Activated CD4-positive, alpha-beta T cell treated with anti-CD3 and anti-CD28 coated beads, Interleukin-2, Interleukin-6, amounts not matched to agents 100 ng/mL and 50 ng/mL, durations not matched to agents 16 hours and 8 hours (primary cell): ENCODE results near the gene PAK1.

Experiments used
- DNase-seq: peaks from one replicate; pipeline ENCODE4 v3.0.0-alpha.2; 2020

Gene PAK1

DNA sequence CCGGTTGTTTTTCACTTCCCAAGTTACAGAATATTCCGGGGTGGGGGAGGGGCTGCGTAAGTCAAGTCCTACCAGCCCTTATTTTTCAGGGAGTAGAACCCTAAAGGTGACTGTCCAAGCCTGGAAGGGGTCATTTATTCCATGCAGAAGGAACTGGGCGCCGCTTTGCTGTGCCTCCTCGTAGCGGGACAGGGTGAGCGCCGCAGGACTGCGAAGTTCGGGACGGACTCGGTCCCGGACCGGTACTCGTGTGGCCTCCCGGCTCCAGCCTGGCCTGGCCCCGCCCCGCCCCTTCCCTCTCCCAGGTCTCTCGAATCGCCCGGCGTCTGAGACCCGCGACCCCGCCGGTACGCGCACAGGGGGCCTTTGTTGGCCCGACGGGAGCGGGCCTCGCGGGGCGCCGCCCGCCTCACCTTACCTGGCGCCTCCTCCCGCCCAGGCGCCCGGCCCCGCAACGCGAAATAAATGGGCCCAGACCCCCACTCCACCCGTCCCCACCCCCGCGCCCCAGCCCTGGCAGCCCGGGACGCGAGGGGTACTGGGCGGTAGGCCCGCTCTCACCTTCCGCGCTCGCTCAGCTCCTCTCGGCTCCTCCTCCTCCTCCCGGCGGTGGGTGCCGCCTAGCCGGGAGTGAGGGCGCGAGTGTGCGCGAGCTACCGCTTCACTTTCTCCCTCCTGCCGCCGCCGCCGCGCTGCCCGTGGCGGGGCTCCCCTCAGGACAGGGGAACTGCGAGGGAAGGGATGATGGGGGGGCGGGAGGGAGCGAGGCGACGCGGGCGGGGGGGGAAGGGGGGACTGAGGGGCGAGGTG is 698 bp downstream of the PAK1 start:
- DNase-seq: peak; percentile 43

DNA sequence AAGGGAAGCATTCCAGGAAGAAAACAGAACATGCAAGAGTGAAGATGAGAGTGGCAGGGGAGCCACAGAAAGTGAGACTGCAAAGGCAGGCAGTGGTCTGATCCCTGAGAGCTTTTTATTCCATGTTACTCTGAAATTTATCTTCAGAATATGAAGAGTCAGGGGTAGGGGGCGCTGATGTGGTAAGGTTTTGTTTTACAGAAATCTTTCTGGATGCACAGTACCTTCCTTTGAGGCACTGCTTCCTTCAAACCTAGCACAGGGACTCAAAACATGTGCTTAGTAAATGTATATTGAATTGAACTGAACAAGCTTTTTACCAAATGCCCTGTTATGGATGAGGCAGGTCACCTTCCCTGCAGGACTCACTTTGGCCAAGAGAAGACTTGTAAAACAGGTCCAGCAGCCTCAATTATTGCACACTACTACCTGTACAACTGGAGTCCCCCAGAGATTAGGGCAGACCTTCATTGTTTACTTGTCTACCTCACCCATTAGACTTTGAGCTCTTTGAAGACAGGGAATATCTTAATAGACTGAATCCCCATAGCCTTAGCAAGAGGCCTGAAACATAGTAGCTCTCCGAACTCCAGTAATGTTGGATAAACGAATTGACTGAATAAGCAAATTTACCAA is 2.2 kb downstream of the PAK1 start:
- peak; percentile 19 for DNase-seq

DNA sequence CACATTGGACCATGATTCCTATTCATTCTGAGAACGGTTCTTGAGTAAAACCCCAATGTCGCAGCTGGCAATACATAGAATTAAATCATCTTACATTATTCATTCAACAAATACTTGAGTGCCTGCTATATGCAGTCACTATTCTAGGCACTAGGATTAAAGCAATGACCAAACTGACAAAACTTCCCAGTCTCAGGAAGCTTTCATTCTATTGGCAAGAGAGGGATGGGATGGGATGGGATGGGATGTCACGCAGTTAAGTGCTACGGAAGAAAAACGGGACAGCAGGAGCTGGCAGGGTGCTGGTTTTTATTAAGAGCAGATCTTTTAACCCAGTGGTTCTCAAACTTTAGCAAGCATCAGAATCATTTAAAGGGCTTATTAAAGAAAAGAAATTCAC is 2.9 kb downstream of the PAK1 start:
- no peak for DNase-seq

DNA sequence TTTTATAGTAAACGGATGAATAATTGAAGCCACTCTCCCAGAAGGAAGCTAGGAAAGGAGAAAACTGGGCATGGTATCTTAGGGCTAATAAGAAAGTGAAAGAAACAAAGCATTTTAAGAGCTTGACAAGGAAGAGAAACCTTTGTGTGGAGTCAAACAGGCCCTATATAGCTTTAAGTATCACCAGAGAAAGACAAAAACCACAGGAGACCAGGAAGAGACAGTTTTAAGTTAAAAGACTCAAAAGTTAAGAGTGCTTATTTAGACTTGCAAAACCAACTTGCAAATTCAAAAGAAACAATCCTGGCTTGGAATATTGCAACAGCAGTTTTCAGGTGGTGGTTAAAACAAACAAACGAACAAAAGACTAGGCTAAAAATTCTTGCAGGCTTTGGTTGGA is 3.4 kb downstream of the PAK1 start:
- no peak for DNase-seq

DNA sequence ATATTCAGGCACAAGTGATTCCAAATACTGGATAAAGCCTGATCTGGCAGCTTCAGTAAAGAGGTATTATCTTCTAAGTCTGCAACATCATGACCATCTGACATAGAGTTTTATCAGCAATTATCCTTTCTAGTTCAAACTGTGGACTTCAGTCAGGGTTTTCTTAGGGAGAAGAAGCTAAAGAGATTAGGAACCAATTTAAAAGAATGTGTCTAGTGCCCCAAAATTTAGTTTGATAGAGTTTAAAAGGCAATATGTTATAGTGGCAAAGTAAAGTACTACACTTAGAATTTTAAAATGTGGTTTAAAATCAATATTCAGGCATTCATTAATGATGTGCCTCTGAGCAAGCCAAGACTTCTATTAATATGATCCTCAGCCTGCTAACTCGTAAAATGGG is 5.4 kb downstream of the PAK1 start:
- DNase-seq: no peak

DNA sequence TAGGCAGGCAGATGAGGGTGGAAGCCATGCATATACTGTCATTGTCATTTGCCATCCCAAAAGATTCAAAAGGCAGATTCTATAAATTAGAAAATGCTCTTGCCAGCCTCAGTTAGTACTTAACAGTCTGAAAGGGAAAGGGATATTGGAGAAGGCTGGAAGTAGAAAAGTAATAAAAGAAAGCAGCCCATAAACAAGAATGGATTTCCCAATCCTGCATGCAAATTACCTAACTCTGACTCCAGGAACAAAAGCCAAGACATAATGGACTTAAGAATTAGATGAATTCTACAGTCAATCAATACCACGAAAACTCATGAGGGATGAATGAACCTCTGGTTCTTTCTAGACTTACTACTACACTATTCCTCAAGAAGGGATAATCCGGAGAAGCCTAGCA is 5.9 kb downstream of the PAK1 start:
- DNase-seq: no peak

DNA sequence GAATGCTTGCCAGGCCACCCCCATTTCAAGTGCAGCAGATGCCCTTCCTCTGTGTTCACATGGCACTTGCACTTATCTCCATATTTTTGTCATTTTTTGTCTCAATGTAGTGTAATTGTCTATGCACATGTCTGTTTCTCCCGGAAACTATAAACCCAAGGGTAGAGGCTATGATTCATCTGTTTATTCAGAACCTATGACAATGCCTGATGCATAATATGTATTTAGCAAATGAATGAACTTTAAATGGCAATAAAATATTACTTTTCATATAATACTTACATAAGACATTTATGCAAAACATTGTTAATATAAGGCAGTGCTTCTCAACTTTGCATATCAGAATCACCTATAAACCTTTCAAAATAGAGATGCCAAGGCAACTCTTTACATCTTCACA is 6.7 kb downstream of the PAK1 start:
- no peak for DNase-seq

DNA sequence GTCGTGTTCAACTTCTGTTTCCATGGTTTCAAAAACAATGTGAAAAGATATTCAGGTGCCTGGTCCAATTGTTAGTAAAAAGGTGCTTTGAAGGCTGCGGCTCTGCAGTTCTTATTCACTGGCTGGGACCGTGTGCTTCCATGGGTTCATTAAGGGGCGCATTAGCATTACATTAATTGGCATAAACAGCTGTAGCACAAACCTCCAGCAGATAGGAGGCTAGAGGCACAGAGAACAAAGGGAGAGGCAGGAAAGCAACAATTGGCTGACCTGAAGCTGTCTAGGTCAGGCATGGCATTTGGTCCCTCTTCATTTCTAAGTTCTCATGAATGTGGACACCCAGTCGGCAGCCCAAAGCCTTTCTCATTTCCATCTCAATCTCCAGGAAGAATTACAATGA is 16.6 kb downstream of the PAK1 start:
- no peak for DNase-seq

DNA sequence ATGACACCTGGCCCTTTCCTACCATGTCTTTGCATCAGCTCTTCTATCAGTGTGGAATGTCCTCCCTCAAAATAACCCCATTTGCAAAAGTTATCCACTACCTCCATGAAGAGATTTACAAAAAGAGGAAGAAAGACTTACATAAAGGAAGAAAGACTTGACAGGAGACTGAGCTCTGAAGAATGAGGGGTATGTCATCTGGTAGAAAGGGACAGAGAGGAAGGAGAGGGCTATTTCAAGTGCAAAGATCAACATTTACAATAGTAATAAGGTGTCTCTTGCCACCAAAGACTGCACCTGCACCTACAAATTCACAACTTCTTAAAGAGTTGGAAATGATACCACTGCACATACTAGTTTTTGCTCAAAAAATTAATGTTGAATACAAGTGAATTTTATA is 18.2 kb downstream of the PAK1 start:
- DNase-seq: no peak

DNA sequence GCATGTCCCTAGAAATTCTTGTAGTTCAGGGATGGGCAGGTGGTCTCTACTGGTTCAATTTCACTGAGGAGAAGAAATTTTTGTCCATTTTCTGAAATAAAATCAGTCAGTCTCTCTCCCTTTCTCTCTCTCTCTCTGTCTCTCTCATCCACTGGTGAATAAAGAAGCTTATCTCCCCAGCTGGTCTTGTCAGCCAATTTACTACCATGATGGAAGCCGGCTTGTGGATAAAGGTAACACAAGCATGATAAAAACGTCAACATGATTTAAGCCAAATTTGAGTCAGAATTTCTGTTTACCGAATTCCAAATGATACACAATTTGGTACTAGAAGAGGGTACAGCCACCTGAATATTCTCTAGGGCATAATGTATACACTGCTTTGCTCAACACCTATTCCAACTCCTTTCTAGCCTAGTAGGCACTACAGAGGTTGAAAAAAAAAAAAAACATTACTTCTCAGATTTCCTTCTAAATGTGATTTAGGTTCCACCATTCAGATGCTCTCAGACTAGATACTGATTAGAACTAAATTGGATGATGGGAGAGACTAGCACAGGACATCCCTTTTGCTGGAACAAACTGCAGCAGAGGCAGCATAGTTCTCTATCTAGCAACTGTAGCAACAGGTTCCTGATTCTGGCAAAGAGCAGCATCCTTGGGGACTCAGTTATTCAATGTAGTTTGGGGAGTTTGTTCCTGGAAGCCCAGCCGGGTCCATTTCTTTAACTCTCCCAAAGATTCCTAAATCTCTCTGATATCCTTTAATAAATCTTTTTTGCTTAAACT is 18.8 kb downstream of the PAK1 start:
- DNase-seq: no peak

DNA sequence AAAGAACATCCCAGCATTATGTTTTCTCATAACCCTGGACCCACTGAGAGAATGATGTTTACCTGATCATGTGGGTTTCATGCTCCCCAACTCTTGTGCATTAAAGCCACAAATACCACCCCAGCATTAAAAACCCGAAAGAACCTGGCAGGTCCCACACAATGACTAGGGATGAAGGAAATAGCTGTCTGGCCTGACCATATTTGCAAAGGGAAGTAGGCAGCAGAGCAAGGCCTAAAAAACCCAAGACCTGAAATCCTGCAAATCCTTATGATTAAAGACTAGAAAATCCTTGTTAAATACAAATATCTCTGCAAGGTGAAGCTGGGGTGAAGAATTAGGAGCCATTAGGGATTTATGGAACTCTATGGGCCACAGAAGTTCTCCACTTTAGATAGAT is 23.7 kb downstream of the PAK1 start:
- no peak for DNase-seq

DNA sequence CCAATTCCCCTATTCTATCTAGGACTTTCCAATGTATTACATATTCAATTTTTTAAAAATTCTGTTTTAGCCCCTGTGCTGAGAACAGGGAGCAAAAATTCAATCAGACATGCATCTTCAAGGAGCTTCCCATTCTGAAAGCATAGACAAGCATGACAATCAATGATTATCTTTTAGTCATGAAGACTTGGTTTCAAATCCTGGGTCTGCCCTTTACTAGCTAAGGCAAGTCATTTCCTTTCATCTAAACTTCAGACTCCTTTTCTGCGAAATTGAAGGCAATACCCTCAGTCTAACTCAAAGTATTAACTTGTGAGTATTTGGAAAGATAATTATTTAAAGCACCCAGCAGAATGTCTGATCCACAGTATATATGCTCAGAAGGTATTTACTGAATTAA is 24.1 kb downstream of the PAK1 start:
- DNase-seq: no peak

DNA sequence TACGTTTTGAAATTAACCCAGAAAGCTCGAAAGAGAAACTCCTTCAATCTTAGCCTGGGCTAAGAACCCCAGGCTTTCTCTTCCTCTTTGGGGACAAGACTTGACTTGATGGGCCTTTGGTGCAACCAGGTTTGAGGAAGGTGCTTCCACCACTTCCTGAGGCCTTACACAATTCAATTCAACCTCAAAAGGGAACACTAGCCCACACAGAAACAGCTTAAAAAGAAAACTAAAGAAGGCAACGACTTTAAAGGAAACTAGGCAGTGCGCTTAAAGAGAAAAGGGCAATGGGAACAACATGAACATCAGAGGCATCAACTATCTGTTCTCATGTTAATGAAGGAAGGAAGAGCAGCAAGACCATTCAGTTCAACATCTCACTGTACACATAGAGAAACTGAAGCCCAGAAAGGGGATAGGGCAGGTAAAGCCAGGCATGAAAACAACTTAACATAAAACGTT is 24.8 kb downstream of the PAK1 start:
- DNase-seq: no peak

DNA sequence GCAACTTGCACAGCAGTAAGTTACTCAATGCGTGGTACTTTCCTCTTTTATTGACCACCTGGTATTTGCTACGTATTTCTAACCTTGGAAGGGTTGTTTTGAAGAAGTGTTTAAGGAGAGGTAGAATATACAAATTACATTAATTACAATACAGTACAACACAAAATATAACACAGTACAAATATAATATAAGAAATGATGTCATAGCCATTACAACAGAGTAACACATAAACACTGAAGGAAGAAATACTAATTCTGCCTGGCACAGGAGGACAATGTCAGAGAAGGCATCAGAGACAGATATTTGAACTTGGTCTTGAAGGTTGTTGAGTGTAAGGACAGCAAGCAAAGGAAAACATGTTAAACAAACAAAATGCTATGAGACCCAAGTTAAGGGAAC is 25.6 kb downstream of the PAK1 start:
- no peak for DNase-seq

DNA sequence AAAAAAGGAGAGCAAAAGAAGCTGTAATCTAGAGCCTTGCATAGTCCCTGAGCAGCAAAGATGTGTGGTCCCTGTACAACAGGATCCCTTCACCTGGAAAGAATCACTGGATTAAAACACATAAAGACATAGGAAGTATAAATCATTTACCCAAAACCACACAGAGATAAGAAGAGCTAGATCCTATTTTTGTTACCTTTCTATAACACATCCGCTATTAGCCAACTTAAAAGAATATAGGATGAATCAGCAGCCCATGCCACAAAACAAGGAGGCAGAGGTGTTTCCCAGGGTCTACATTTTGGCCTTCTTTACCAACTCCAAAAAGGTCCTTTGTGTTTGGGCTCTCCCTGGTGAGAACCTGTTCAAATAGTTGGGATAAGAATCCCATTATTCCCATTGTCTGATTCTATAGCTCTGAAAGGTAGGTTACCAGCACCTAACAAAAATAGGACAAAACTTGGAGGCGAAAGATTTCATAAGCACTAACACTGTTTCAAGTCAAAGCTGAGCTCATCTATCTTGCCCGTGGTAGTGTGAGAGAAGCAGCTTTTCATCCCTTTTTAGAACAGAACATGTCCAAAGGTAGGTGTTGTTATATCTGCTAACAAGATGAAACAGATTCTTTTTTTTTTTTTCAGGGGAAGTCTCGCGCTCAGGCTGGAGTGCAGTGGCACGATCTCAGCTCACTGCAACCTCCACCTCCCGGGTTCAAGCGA is 26.8 kb downstream of the PAK1 start:
- DNase-seq: no peak

DNA sequence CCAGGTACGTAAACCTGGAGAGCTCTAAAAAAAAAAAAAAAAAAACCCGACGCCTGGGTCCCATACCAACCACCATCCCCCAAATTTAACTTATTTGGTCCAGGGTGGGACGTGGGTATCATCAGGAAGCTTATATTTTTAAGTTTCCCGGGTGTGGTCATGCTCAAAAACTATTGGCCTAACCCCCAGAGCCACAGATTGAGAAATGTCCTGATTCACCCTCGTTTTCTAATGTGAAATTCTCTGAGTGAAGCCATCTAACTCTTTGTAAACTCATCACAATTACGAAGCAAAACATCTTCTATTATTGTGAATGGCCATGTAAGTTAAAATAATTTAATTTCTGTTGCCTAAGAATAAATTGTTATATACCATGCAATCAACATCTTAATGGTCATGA is 29.6 kb downstream of the PAK1 start:
- DNase-seq: no peak

DNA sequence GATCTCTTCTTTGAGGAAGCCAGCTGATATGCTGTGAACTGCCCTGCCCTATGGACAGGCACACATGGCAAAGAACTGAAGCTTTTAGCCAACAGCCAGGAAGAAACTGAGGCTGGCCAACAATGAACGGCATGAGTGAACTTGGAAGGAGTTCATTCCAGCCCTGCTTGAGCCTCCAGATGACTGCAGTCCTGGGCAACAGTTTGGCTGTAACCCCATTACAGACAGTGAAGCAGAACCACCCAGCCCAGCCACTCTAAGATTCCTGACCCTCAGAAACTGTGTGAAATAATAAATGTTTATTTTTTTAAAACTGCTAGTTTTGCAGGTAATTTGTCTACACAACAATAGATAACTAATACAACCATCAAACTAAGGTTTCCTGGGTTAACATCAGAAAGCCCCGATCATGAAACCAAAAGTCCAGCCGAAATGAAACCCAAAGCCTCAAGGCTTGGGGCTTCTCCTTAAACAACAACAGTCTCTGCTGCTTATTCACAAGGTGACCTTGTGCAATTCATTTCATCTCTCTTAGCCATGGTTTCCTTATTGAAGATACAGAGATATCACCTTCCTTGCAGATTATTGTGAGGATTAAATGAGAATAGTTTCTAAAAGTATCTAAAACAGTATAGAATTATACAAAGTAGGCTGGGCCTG is 31.4 kb downstream of the PAK1 start:
- no peak for DNase-seq

DNA sequence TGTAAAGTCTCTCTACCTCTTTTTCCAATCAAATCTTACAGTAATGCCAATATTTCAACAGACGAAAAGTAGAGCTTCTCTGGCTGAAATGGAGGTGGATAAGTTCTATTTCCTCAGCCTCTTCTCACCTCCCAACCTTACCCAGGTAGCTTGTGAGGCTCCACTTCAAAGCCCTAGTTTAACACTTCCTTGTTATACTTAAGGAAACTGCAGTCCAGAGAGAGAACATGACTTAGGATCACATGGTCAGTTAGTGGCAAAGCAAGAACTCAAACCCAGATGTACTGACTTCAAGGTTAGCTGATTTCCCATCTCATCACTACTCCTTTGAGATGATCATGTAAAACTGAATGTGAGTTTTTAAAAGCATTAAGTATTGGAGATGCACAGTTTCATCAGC is 32.5 kb downstream of the PAK1 start:
- no peak for DNase-seq

DNA sequence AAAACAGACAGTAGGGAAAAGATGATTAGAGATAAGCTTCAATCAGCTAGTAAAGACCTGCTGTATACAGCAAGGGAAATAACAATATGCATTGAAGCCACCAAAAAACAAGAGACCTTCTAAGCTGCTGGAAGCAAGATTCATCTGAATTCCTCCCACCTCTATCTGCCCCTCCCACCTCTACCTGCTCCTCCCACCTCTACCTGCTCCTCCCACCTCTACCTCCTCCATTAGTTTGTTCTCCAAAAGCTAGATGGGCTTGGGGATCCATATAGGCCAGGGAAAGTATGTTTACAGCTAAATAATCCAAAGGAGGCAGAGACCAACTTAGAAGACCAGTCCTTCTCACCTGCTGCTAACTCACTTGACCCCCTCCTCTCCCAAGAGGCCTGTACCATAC is 33.2 kb downstream of the PAK1 start:
- no peak for DNase-seq

DNA sequence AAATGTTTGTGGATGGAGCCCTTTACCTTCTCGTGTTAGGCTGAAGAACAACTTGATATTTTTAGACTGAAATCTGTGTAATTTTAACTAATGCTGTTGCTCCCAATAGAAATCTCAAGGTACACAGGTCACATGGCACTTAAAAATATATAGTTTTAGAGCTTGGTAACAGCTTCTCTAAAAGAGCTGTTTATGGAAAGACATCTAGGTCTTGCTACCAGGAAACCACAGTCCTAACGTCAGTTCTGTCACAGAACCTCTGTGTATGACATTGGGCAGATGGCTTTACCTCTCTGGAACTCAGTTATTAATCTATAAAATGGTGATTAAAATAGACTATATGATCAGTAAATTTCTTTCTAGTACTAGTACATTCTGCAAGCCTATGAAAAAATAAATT is 35.4 kb downstream of the PAK1 start:
- no peak for DNase-seq

DNA sequence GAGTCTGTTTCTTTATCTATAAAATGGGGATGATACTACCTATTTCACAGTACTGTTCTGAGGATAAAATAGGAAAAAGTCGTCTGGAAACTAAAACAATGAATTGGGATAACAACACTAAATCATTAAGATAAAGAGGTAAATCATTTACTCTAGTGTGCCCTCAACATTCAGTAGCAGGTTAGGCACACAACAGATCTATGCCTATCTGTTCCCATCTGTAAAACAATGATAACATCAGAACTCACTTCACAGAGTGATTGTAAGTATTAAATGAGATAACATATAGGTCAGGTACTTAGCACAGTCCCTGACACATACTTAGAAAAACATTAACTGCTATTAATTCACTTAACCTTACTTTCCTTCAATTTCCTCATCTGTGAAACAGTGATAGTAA is 36.9 kb downstream of the PAK1 start:
- DNase-seq: no peak

DNA sequence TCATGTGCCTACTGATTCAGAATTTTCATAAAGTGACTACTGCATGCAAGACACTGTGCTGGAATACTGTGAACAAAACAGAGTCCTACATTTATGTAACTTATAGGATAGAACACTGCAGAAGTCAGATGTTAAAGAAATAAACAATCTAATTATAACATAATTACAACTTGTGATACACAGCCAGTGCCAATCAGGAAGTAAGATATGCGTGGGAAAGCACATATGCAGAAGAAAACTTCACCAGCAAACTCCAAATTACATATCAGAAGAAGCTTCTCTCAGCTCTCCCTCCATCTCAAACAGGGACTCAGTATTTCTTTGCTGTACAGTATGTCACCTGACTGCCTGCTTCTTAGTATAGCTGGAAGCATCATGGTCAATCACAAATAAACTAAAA is 37.4 kb downstream of the PAK1 start:
- no peak for DNase-seq

DNA sequence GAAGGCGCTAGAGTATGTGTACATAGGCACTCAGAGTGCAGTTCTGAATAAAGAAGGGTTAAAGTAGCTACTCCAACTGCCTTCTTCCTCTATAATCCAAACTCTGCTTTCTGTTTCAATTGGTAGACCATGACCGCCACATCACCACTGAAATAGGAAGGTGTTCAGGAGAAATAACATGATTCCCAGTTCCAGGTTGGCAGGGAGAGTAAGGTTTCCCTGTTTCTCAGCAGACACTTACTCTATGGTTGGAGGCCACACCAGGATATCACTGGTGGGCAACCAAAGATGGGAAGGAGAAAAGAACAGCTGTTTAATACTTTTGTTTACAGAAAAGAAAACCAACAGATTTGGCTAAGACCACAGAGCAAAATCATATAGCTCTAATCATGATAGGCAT is 37.9 kb downstream of the PAK1 start:
- DNase-seq: no peak
